Neural cell (in vitro differentiated cells): ENCODE measurements around the gene SPEG.

Source experiments
- CTCF ChIP-seq: fragments of 450-650 bp; IDR thresholded peaks from 2 replicates; pipeline ENCODE4 v1.5.1; 2014; ENCODE audit warnings: antibody characterized with exemption, mild to moderate bottlenecking, moderate library complexity; ENCODE audit not compliant: poor library complexity, severe bottlenecking
- EZH2 ChIP-seq: fragments of 200-600, 300-800 bp; shearing (Covaris generic), sonication (generic); IDR thresholded peaks from 2 replicates; pipeline ENCODE4 v1.6.1; 2014; ENCODE audit warnings: antibody characterized with exemption, low read length, borderline replicate concordance, mild to moderate bottlenecking; ENCODE audit not compliant: insufficient read depth, poor library complexity, severe bottlenecking
- POLR2AphosphoS5 ChIP-seq: IDR thresholded peaks from 2 replicates; pipeline ENCODE4 v1.6.1; 2012
- RAD21 ChIP-seq: fragments of 450-650 bp; conservative IDR thresholded peaks from 2 replicates; pipeline ENCODE4 v1.6.1; 2014; ENCODE audit warnings: antibody characterized with exemption, mild to moderate bottlenecking, moderate library complexity
- TAF1 ChIP-seq: IDR thresholded peaks from 2 replicates; pipeline ENCODE4 v1.6.1; 2012; ENCODE audit warnings: low read depth
- TF ChIP-seq, protein P1 (sequence below): IDR thresholded peaks from 2 replicates; pipeline ENCODE4 v1.6.1; 2012; ENCODE audit warnings: borderline replicate concordance

GRCh38 chr2:219406861-219407230 is 27.8 kb upstream of the SPEG start:
- TF ChIP-seq TAF1 (no peak), CTCF (no peak), EZH2 (no peak), POLR2AphosphoS5 (no peak), RAD21 (no peak)
- TF ChIP-seq, protein P1, sequence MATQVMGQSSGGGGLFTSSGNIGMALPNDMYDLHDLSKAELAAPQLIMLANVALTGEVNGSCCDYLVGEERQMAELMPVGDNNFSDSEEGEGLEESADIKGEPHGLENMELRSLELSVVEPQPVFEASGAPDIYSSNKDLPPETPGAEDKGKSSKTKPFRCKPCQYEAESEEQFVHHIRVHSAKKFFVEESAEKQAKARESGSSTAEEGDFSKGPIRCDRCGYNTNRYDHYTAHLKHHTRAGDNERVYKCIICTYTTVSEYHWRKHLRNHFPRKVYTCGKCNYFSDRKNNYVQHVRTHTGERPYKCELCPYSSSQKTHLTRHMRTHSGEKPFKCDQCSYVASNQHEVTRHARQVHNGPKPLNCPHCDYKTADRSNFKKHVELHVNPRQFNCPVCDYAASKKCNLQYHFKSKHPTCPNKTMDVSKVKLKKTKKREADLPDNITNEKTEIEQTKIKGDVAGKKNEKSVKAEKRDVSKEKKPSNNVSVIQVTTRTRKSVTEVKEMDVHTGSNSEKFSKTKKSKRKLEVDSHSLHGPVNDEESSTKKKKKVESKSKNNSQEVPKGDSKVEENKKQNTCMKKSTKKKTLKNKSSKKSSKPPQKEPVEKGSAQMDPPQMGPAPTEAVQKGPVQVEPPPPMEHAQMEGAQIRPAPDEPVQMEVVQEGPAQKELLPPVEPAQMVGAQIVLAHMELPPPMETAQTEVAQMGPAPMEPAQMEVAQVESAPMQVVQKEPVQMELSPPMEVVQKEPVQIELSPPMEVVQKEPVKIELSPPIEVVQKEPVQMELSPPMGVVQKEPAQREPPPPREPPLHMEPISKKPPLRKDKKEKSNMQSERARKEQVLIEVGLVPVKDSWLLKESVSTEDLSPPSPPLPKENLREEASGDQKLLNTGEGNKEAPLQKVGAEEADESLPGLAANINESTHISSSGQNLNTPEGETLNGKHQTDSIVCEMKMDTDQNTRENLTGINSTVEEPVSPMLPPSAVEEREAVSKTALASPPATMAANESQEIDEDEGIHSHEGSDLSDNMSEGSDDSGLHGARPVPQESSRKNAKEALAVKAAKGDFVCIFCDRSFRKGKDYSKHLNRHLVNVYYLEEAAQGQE, result no peak
